ENCODE data around the gene LRP2. TPM values are rescaled to one million over a fixed set of nuclear protein-coding genes. Genes with fewer than 3 reads are reported as not detected.

LRP2 gene
- polyA plus RNA-seq, 6 donors from 2014 or later = not detected

DNA sequence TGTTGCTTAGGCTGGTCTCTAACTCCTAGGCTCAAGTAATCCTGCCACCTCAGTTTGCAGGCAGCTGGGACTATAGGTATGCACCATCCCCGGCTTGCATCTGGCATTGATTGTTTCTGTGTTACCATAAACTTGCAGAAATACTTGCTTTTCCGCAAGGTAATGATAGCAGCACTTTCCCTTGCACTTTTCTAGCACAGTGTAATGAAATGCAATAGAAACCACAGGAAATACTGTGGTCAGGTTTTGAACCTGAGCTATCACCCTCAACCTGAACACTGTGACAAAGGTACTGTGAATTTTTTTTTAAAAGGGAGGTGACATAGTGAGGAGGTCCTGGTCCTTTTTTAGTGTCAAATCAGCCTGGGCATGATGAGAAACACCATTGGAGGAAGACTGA, 254.7 kb downstream of the LRP2 start:
- ATAC-seq (ENCODE audit: low read depth in 2 of 2) = peak in 1 of 2 donors; percentile 82
- Mint-ChIP-seq H3K36me3 (no peaks in the 10 kb centered on the region), H3K4me1 (peaks cover 5 to 31% (median 27%) of the 10 kb centered on the region in 3 donors), H3K9me3 (no peaks in the 10 kb centered on the region), H3K27me3 (peaks cover 0 to 19% (median 17%) of the 10 kb centered on the region in 3 donors), H3K27ac (no peak overlapping the region), H3K4me3 (peak overlapping the region in 1 of 8 donors; percentile 71)
- DNase-seq = peak; percentile 29

GRCh38 chr2:169106563-169107545, 255.5 kb downstream of the LRP2 start:
- Mint-ChIP-seq H3K4me3 (peak overlapping the region in 1 of 8 donors; percentile 48), H3K4me1 (peaks cover 5 to 39% (median 32%) of the 10 kb centered on the region in 3 donors), H3K27me3 (peaks cover 0 to 19% (median 12%) of the 10 kb centered on the region in 3 donors), H3K9me3 (no peaks in the 10 kb centered on the region), H3K27ac (no peak overlapping the region), H3K36me3 (no peaks in the 10 kb centered on the region)
- ATAC-seq (ENCODE audit: low read depth in 2 of 2) = no peak
- DNase-seq = no peak

DNA sequence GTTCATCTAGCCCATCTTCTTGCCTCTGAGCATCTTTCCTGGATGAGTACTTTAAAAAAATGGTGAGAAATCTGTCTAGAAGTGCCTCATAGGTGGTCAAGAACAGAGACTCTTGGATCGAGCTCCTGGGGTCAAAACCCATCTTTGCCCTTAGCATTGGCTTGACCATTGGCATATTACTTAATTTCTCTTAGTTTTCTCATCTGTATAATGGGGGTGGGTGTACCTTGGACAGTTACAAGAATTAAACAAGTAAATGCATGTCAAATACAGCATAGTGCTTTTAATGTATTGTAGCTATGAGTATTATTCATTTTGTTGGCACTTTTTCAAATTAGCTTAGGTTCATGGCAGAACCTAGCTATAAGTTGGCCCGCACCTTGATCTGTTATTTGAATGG, 256.2 kb downstream of the LRP2 start:
- H3K4me3 Mint-ChIP-seq = no peak overlapping the region
- no peaks in the 10 kb centered on the region for H3K36me3 Mint-ChIP-seq
- DNase-seq (no peak), ATAC-seq (ENCODE audit: low read depth in 2 of 2) (no peak)
- H3K9me3 Mint-ChIP-seq = no peaks in the 10 kb centered on the region
- no peak overlapping the region for H3K27ac Mint-ChIP-seq
- H3K4me1 Mint-ChIP-seq = peaks cover 10 to 46% (median 38%) of the 10 kb centered on the region in 3 donors
- peaks cover 0 to 17% (median 11%) of the 10 kb centered on the region in 3 donors for H3K27me3 Mint-ChIP-seq

- ATAC-seq (ENCODE audit: low read depth in 2 of 2) = no peak
- H3K36me3 Mint-ChIP-seq = no peaks in the 10 kb centered on the region
- peaks cover 0 to 11% (median 4%) of the 10 kb centered on the region in 3 donors for H3K27me3 Mint-ChIP-seq
- no peak for DNase-seq
- no peak overlapping the region for H3K4me3 Mint-ChIP-seq
- no peak overlapping the region for H3K27ac Mint-ChIP-seq
- H3K9me3 Mint-ChIP-seq = peaks cover 0 to 3% (median under 1%) of the 10 kb centered on the region in 7 donors
- peaks cover 14 to 53% (median 43%) of the 10 kb centered on the region in 3 donors for H3K4me1 Mint-ChIP-seq
Measured at GRCh38 chr2:169105476-169105875, 256.9 kb downstream of the LRP2 start.

- Mint-ChIP-seq H3K4me1 (peaks cover 16 to 56% (median 46%) of the 10 kb centered on the region in 3 donors), H3K27ac (no peak overlapping the region)
Measured at GRCh38 chr2:169104848-169105247, 257.5 kb downstream of the LRP2 start.

DNA sequence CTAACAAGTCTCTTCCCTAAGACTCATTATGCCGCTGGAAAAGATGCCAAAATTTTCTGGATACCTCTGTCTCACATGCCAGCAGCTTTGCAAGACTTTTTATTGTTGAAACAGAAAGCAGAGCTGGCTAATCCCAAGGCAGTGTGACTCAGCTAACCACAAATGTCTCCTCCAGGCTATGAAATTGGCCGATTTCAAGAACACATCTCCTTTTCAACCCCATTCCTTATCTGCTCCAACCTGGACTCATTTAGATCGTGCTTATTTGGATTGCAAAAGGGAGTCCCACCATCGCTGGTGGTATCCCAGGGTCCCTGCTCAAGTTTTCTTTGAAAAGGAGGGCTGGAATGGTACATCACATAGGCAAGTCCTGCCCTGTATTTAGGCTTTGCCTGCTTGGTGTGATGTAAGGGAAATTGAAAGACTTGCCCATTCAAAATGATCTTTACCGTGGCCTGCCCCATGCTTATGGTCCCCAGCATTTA, 266.7 kb downstream of the LRP2 start:
- peaks cover 0 to 12% of the 10 kb centered on the region in 2 donors for H3K36me3 Mint-ChIP-seq
- H3K4me1 Mint-ChIP-seq = peaks cover 10 to 22% (median 13%) of the 10 kb centered on the region in 3 donors
- H3K27me3 Mint-ChIP-seq = no peaks in the 10 kb centered on the region
- ATAC-seq (ENCODE audit: low read depth in 2 of 2) = no peak
- no peak overlapping the region for H3K27ac Mint-ChIP-seq
- peak overlapping the region in 1 of 8 donors; percentile 18 for H3K4me3 Mint-ChIP-seq
- peaks cover 4 to 25% (median 18%) of the 10 kb centered on the region in 7 donors for H3K9me3 Mint-ChIP-seq
- no peak for DNase-seq

More at GRCh38 chr2:169104848-169105247, 257.5 kb downstream of the LRP2 start:
- no peak for DNase-seq
- Mint-ChIP-seq H3K36me3 (no peaks in the 10 kb centered on the region), H3K9me3 (peaks cover 0 to 9% (median 7%) of the 10 kb centered on the region in 7 donors), H3K27me3 (peaks cover 0 to 5% (median 4%) of the 10 kb centered on the region in 3 donors), H3K4me3 (no peak overlapping the region)
- no peak for ATAC-seq (ENCODE audit: low read depth in 2 of 2)

DNA sequence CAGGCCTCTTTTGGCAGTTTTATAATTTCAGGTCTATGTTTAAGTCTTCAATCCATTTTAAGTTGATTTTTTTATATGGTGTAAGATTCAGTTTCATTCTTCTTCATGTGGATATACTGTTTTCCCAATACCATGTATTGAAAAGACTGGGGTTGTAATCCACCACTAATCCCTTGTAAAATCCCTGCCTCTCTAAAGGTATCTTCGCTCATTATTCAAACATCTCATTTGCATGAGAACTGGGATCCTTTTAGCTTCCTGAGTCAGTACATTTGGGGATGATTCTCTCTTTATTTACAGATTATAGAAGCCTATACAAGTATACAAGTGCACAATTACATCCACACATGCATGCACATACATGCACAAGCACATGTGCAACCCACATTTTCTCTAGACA, 267.7 kb downstream of the LRP2 start:
- no peak for DNase-seq
- no peaks in the 10 kb centered on the region for H3K27me3 Mint-ChIP-seq
- H3K27ac Mint-ChIP-seq = no peak overlapping the region
- peaks cover 5 to 12% (median 9%) of the 10 kb centered on the region in 3 donors for H3K4me1 Mint-ChIP-seq
- peaks cover 4 to 15% (median 10%) of the 10 kb centered on the region in 7 donors for H3K9me3 Mint-ChIP-seq
- no peak overlapping the region for H3K4me3 Mint-ChIP-seq
- H3K36me3 Mint-ChIP-seq = peaks cover 0 to 12% of the 10 kb centered on the region in 2 donors
- ATAC-seq (ENCODE audit: low read depth in 2 of 2) = no peak

- Mint-ChIP-seq H3K27me3 (no peaks in the 10 kb centered on the region), H3K9me3 (peaks cover 0 to 6% (median 3%) of the 10 kb centered on the region in 7 donors), H3K4me1 (peaks cover 0 to 7% (median 1%) of the 10 kb centered on the region in 3 donors), H3K27ac (no peak overlapping the region), H3K36me3 (peaks cover 0 to 4% of the 10 kb centered on the region in 2 donors), H3K4me3 (no peak overlapping the region)
- DNase-seq (no peak), ATAC-seq (ENCODE audit: low read depth in 2 of 2) (no peak)
Measured at GRCh38 chr2:169093535-169093934, 268.8 kb downstream of the LRP2 start.

GRCh38 chr2:169091761-169092519, 270.4 kb downstream of the LRP2 start:
- no peak overlapping the region for H3K4me3 Mint-ChIP-seq
- peaks cover 0 to 5% (median 0%) of the 10 kb centered on the region in 3 donors for H3K4me1 Mint-ChIP-seq
- DNase-seq (no peak), ATAC-seq (ENCODE audit: low read depth in 2 of 2) (no peak)
- H3K9me3 Mint-ChIP-seq = peaks cover 0 to 3% (median 0%) of the 10 kb centered on the region in 7 donors
- H3K36me3 Mint-ChIP-seq = no peaks in the 10 kb centered on the region
- no peak overlapping the region for H3K27ac Mint-ChIP-seq
- H3K27me3 Mint-ChIP-seq = no peaks in the 10 kb centered on the region

DNA sequence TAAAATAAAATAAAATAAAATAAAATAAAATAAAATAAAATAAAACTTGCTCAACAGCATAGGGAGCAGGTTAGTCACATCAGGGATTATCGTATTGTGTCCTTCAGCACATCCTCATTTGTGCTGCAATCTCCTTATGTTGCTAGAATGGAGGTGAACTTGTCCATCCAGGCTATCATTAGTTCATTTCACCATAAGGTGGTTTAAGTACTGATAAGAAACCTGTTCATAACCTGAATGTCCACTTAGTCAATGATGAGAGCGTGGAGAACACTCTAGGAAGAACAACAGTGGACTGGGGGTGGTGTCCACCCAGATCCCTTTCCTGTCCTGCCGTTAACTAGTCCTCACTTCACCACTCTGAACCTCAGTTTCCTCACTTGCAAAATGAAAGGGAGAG, 271.1 kb downstream of the LRP2 start:
- Mint-ChIP-seq H3K4me3 (no peak overlapping the region), H3K36me3 (no peaks in the 10 kb centered on the region), H3K27ac (no peak overlapping the region), H3K9me3 (peaks cover 0 to 3% (median 0%) of the 10 kb centered on the region in 7 donors), H3K27me3 (no peaks in the 10 kb centered on the region), H3K4me1 (peaks cover 0 to 5% (median 0%) of the 10 kb centered on the region in 3 donors)
- DNase-seq = no peak
- no peak for ATAC-seq (ENCODE audit: low read depth in 2 of 2)

DNA sequence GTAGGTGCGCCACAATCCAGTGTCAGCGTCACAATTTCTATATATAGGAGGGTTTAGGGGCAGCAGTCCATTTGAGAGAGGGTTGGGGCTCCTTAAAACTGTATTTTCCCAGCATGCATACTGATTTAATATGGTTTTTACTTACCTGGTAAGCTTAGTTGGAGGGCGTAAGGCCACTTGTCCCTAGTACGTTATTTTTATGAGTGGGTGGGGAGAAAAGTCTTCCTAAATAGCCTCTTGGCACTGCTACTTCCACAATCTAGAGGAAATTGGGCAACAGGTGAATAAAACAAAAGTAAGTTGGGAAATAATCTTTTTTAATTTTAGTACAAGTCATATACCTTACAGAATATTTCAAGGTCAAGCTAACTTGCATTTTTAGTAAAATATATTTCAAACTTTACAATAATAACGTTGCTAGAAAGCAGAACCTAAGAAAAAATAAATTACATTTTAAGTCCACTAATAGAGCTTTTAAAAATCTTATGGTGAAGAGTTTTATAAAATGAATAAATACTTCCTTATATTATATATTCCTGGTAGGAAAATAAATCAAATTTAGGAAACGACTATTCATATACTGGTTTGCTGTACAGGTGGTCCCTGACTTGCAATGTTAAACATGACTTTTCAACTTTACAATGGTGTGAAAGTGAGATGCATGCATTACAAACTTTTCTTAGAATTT, 272.1 kb downstream of the LRP2 start:
- H3K9me3 Mint-ChIP-seq = peaks cover 0 to 8% (median under 1%) of the 10 kb centered on the region in 7 donors
- H3K4me1 Mint-ChIP-seq = no peaks in the 10 kb centered on the region
- no peak overlapping the region for H3K4me3 Mint-ChIP-seq
- DNase-seq (no peak), ATAC-seq (ENCODE audit: low read depth in 2 of 2) (no peak)
- no peaks in the 10 kb centered on the region for H3K36me3 Mint-ChIP-seq
- no peaks in the 10 kb centered on the region for H3K27me3 Mint-ChIP-seq
- H3K27ac Mint-ChIP-seq = no peak overlapping the region

DNA sequence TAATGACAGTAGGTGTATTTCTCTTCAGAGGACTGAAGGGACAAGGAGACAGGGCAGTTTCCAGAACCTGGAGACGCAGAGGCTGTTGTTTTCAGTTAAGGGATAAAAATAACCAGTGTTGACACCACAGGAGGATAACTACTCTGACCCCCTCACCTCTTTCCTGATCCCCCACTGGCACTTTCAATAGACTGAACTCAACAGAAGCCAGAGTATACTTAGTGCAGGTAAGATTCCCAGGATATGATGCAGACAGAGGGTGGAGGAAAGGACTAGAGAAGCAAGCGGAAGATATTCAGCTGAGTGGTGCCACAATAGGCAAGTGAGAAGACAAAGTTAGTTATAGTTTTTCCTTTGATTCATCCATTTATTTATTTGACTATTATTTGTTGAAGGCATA, 273.2 kb downstream of the LRP2 start:
- no peak overlapping the region for H3K4me3 Mint-ChIP-seq
- no peak for DNase-seq
- ATAC-seq (ENCODE audit: low read depth in 2 of 2) = no peak
- no peaks in the 10 kb centered on the region for H3K27me3 Mint-ChIP-seq
- H3K27ac Mint-ChIP-seq = no peak overlapping the region
- H3K4me1 Mint-ChIP-seq = no peaks in the 10 kb centered on the region
- no peaks in the 10 kb centered on the region for H3K36me3 Mint-ChIP-seq
- H3K9me3 Mint-ChIP-seq = peaks cover 0 to 8% (median 0%) of the 10 kb centered on the region in 7 donors

Measured in naive B cell (primary cell).